HG02798 (cell line): Measurements from ENCODE around the gene REX1BD.

ENCODE experiments used
- ATAC-seq: cut with Tn5 transposase; IDR thresholded peaks from one replicate; pipeline ENCODE4 v1.9.1; 2021; ENCODE audit warnings: mild to moderate bottlenecking; ENCODE audit not compliant: unreplicated experiment, poor library complexity

REX1BD gene

DNA sequence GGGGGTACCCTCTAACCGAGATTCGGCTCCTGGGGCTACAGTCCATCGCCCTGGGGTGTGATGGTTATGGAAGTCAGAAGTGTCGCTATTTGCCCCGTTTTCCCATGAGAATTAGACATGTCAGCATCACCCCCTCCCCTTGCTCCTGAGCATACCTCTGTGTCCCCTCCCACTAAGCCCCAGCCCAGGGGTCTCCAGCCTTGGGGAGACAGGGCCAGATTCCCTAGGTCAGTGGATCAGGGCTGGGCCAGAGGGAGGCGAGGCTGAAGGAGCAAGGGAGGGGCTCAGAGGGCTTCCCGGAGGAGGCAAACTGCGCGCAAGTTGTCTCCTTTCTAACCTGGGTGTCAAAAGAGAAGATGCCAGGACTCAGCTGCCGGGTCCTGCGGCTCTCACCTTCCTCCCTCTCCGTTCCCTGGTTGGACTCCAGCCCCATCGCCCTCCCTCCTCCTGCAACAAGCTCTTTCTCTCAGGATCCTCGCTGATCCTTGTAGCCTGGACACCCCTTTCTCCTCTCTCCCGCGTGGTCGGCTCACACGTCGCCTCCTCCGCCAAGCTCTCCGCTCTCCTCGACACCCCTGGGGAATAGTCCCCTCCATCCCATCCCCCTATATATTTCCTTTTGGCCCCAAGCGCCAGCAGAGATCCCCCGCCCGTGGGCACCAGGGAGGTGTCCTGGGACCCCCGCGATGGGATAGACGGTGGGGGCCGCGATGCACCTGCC lies 23.6 kb downstream of the REX1BD start:
- no peak for ATAC-seq

DNA sequence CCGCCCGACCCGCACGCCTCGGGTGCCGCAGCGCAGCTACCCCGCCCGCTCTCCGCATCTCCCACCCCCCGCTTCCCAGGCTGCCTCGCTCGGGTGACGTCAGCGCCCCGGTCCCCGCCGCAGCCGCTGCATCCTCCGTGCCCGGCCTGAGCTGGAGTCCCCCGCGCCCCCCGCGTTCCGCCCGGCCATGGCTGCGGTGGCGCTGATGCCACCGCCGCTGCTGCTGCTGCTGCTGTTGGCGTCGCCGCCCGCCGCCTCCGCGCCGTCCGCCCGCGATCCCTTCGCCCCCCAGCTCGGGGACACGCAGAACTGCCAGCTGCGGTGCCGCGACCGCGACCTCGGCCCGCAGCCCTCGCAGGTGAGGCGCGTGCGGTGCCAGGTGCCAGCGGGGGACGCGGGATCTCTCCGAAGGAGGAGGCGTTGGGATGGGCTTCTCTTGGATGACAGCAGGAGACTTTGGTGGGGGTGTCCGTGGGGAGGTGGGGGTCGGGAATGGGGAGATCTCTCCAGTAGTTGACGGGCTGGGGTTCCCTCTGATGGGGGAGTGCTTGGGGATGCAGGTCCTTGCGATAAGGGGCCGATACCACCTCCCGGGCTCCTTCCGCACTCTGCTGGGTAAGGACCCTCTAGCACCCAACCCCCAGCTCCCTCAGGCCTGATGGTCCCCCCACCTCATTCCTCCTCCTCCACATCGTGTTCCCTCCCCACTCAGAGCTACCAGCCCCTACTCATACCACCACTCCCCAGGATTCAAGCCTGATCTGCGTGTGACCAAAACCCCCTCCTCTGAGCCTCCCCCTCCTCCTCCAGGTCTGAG lies 24.4 kb downstream of the REX1BD start, which contains the start of gene TMEM59L:
Gene TMEM59L (plus strand): TSS at position 99 of the 817 bp plus-strand sequence. CDS start 89 bp downstream, at position 188.
- no peak for ATAC-seq

DNA sequence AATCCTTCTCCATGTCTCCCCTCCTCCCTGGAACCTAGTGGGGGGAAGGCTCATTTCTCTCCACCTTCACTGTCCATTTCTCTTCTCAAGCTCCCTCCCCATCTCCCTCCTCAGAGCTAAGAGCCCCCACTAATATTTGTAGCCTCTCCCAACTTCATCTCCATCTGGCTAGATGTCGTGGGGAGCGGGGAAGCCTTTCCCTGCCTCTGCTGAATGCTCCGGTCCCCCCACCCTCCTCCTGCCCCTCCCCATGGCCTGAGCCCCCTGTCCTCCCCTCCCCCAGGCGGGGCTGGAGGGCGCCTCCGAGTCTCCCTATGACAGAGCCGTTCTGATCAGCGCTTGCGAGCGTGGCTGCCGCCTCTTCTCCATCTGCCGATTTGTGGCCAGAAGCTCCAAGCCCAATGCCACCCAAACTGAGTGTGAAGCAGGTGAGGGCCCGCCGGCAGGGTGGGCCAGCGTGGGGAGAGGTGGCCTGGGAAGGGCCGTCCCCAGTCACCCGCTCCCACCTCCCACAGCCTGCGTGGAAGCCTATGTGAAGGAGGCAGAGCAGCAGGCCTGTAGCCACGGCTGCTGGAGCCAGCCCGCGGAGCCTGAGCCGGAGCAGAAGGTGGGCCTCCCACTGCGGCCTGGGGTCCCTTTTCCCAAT lies 25.1 kb downstream of the REX1BD start:
- no peak for ATAC-seq

DNA sequence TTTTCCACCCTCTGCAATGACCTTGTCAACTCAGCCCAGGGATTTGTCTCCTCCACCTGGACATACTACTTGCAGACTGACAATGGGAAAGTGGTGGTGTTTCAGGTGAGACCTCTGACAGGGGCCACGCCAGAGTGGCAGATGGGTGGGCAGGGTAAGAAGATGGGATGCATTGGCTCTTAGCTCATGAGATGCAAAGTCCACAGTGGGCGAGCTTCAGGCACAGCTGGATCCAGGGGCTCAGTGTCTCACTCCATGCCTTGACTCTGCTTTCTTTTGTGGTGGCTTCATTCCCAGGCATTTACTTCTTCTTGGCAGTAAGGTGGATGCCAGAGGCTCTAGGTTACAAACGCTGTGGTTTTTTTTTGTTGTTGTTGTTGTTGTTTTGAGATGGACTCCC lies 27.4 kb downstream of the REX1BD start:
- ATAC-seq: no peak

DNA sequence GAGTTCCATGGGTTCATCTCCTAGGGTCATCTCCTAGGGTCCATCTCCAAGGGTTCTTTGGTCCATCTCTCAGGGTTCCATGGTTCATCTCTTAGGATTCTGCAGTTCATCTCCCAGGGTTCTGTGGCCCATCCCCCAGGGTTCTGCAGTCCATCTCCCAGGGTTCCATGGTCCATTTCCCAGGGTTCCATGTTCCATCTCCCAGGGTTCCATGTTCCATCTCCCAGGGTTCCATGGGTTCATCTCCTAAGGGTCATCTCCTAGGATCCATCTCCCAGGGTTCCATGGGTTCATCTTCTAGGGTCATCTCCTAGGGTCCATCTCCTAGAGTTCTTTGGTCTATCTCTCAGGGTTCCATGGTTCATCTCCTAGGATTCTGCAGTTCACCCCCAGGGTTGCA lies 29.0 kb downstream of the REX1BD start:
- no peak for ATAC-seq

DNA sequence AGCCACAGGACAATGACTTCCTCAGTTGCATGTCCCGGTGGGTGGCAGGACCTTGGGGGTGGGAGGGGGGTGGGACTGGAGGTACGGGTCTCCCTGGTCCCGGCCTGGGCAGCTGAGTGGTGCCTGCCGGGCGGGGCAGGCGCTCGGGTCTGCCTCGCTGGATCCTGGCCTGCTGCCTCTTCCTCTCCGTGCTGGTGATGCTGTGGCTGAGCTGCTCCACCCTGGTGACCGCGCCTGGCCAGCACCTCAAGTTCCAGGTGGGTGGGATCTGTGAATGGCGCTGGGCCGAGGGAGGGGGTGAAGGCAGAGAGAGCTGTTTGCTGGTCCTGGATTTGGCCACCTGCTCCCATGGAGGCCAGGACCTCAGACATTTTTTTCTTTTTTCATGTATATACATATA lies 29.6 kb downstream of the REX1BD start:
- no peak for ATAC-seq

DNA sequence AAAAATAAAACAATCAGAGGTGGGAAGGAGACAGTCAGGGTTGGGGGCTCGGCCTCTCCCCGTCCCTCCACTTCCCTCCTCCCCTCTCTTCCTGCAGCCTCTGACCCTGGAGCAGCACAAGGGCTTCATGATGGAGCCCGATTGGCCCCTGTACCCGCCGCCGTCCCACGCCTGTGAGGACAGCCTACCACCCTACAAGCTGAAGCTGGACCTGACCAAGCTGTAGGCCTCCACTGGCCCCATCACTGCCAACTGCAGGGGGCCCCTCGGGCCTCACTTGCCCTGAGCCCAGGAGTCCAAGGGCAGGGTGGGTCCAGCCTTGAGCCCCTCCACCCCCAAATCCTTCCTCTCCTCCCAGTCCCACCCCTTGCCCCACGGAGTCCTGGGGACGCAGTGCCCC lies 31.7 kb downstream of the REX1BD start:
- no peak for ATAC-seq

DNA sequence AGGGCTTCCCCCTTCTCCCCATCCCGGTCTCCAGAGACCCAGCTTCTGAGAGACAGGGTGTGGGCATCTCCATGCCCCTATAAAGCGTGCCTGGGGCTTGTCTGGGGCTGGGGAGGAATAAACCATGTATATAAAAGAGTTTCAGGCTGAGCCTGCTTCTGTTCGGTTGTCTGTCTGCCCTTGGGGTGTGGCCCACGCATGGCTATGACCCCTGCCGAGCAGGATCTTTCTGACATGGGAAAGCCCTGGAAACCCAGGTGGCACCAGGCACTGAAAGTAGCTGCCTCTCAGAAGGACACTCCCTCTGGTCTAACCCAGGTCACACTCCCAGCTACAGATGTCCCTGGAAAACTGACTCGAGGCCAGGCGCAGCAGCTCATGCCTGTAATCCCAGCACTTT lies 32.3 kb downstream of the REX1BD start:
- no peak for ATAC-seq

DNA sequence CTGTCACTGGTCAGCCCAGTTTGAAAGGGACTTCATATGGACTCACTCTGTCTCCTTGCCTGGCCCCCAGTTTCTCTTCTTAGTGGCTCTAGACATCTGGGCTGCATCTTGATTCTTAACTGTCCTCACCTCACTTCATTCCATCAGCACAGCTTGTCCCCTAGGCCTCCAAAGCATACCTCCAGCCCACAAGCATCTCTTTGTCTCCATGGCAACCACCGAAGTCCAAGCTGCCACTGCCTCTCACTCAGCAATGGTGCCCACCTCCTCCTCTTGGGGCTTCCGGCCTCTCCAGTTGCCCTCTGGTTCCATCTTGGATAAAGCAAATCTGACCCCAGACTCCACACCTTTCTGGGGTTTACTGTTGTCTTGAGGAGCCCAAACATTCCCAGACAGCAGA lies 38.3 kb downstream of the REX1BD start:
- no peak for ATAC-seq

DNA sequence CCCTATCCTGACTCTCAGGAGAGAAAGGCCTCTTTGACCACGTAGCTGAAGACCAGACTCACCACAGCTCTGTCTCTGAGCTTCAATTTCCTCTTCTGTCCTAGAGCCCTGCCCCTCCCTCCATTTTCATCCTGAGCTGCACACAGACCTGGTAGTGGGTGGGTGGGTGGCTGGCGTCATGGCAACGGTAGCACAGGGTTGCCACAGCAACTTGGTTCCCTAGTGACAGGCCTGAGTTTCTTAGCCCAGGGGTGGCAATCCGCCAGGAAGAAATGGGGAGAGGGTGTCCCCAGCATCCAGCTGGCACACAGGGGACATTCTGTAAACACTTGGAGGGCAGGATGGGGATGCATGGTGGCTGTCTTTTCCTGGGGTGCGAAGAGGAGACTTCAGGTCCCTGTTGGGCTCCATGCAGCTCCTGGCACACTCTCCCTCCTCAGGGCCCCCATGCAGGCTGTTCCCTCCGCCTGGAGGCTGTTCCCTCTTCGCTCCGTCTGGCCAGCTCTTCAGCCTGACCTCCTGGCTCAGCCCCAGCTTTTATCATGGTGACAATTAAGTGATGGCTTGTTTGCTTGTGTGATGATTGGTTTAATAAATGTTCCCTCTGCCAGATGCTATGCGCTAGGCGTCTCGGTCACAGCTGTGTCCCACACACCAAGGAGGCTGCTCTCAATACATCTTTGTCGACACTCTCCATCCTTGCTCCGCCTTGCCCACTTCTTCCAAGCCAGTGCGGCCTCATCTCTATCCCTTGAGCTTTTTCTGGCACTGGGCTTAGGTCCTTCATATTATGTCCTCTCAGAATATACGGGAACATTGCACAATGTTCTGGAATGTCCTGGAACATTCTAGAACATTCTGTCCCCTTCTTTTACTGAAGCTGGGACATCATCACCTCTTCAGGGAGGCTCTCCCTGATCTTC lies 40.8 kb downstream of the REX1BD start:
- ATAC-seq: no peak

DNA sequence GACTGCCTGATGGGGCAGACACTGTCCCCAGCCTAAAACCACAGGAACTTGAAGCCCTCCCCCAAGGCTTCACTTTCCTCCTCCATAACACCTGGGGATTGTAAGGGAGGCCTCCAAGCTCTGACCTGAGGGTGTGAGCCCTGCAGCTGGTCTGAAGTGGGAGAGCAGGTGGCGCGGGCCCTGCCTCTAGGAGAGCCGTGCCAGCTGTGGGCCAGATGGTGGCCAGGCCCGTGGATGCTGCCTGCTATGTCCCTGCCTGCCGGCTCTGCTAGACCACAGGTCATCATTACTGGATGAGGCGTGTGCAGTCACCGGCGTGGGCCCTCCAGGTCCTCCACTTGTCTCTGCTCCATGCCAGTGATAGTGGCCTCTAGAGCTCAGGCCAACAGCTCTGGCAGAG lies 44.7 kb downstream of the REX1BD start:
- ATAC-seq: no peak

DNA sequence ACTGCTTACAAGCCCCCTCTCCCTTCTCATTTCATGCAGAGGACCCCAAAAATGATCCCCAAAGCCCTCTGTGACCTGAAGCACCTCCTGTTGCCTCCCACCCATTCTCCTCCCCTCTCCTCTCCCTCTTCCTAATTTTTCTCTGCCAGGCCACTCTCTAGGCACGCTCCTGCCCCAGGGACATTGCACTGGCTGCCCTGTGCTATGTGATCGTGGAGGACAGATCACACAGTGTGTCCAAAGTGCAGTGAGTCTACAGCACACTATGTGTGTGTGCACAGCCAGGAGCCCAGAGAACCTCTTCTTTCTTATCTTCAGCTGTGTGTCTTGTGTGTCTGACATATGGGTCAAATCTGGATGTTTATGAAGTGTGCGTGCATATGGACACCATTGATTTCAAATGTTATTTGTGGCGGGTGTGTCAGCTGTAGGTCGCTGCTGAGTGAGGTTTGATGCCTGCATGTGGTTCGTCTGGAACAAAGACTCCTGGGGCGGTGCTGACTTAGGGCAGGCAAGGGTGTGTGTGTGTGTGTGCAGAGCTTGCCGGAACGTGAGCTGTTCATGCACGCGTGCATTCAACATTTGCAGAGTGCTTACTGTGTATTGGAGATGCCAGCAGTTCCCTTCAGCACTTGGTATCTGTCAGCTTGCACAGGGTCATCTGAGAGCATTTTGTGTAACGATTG lies 46.2 kb downstream of the REX1BD start:
- ATAC-seq: no peak

DNA sequence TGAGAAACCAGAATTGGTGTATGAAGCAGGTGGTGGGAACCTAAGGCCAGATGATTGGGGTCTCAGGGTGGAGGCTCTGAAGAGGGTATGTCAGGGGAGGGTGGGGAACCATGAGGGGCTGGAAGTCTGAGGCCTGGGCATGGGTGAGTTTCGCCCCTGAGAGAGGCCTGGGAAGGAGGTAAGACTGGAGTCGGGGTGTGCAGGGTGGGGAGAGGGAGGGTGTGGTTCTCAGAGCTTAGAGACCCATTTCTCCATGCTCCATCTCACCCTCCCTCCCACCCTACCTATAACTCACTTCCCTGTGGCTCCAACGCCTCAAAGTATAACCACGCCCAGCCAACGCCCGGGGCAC lies 47.2 kb downstream of the REX1BD start:
- ATAC-seq: no peak

DNA sequence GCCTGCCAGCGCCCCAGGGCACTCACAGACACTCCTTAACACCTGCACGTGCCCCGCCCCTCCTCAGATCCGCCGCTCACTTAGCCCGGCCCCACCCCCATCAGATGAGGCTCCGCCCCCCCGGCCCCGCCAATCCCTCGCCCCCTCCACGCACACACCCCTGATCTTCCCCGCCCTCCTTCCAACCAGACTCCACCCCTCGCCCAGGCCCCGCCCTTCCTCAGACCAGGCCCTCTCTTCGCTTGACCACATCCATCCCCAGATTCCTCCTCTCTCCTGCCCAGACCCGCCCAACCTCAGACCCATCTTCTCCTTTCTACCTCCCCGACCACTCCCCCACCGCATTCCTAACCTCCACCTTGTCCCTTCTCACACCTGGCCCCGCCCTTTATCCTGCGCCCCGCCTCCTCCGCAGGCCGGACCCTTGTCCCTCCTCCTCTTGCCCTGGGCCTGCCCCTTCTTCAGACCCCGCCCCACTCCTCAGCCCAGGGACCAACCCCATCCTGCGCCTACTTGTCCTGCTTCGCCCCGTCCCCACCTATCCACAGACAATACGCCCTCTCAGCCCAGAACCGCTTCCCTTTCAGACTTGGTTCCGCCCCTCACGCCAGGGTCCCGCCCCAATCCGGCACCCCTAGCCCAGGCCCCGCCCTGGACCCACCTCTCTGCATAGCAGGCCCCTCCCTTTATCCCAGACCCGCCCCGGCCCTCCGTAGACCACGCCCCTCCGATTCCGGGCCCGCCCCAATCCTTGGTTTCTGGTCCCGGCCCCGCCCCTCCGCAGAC lies 47.8 kb downstream of the REX1BD start:
- peak; percentile 88 for ATAC-seq

DNA sequence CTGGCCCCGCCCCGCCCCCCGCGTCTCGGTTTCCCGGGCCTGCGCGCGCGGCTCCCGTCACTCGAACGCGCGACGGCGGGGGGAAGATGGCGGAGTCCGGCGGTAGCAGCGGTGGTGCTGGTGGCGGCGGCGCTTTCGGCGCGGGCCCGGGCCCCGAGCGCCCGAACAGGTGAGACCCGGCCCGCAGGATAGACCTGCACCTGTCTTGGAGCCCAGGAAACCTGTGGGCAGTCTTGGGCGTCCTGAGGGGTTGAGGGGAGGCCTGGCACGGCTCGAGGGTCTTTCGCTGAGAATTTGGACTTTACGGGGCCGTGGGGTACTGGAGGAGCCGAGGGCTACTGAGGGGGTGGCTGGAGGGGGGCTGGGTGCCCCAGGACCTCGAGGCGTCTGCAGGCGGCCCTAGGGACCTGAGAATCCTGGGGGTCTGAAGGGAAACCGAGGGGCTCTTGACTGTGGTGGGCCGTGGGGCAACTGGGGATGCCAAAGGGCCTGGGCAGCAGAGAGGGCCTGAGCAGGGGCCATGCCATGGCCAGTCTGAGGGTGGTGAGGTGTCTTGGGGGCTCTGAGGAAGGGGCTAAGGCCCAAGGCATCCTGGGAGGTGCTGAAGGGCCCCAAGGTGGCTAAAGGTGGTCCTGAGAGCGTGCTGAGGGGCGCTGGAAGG lies 48.5 kb downstream of the REX1BD start, which contains the start of gene KLHL26:
Gene KLHL26 (plus strand): TSS at position 60 of the 661 bp plus-strand sequence. CDS start 27 bp downstream, at position 87.
- no peak for ATAC-seq

DNA sequence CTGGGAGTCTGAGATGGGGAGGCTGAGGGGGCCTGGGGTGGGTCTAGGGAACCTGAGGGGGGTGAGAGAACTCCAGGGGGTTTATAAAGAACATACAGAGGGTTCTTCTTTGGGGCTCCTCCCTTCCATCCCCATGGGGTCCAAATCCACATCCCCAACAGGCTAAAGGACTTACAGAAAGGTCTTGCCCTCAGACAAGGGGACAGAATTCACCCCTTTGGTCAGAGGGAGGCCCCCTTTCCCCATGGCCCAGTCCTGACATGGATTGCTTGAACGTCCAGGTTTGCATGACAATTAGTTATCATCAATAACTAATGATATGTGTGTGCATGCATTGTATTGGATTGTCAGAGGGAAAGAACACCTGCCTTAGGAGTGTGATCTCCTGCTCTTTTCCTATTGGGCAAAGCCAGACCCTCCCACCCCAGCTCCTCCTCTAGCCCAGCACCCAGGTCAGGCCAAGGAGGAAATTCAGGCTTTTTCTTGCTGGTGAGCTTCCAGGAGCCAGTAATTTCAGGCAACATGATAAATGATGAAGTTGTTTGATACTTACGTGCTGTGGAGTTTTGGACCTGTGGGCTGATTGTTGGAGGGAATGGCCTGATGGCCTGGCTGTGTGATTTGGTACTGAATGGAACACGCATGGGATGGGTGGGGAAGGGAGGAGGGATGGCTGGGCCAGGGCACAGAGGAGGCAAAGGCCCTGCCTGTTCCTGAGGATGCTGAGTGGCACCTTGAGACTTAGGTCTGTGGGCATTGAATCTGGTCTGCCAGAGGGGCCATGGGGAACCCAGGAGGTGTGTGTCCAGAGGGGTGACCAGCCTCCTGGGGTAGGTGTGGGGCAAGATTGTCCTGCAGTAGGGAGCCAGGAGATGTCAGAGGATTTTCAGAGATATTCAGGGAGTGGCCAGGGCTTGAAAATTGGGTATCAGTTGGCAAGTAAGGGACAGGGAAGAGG lies 49.4 kb downstream of the REX1BD start:
- no peak for ATAC-seq

DNA sequence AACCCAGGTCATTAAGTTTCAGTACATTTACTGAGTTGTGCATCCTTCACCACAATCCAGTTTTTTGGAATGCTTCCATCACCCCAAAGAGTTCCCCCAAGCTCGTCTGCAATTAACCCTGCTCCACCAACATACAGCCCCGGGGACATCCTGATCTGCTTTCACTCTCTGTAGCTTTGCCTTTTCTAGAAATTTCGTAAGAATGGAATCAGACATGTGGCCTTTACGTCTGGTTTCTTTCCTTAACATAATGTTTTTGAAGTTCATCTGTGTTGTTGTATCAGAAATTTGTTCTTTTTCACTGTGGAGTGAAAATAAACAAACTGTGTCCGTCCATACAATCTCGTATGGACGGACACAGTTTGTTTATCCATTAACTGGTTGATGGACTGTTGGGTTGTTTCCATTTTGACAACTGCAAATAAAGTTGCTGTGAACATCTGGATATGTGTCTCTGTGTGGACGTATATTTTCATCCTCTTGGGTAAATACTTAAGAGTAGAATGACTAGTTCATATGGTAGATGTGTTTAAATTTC lies 51.2 kb downstream of the REX1BD start:
- no peak for ATAC-seq
